PC-3 (cell line): ENCODE results near the gene KDM4C. TPM values are rescaled to one million over a fixed set of nuclear protein-coding genes. Genes with fewer than 3 reads are reported as not detected.

Experiments used
- ATAC-seq: fragments of 200-7000 bp; cut with Tn5 transposase; 2 replicates; pipeline ENCODE4 v1.9.1; 2020; ENCODE audit warnings: mild to moderate bottlenecking, moderate library complexity
- BruUV-seq: library from RNA; stranded (reverse); fragments of 400-500 nt; replicated peaks from 2 replicates; lab custom pipeline; 2021; lab: Mats Ljungman, UMichigan
- CTCF ChIA-PET: fragments of 300-600 bp; sonication (Branson Sonifier 250); formaldehyde crosslinking; loops from one replicate; lab custom pipeline; 2022; ENCODE audit warnings: antibody characterized with exemption; lab: Charles Lee
- POLR2A ChIA-PET: fragments of 300-600 bp; sonication (Branson Sonifier 250); formaldehyde crosslinking; loops from one replicate; lab custom pipeline; 2022; ENCODE audit warnings: antibody characterized with exemption; ENCODE audit not compliant: unreplicated experiment; lab: Charles Lee
- DNase-seq: peaks from one replicate; pipeline ENCODE4 v3.0.0-alpha.2; 2015
- H2AFZ ChIP-seq: fragments of 300-600 bp; sonication (generic); 2 replicates; pipeline ENCODE4 v1.6.0; 2016; ENCODE audit warnings: antibody characterized with exemption, low read length
- H3F3A ChIP-seq: fragments of 300-600 bp; sonication (generic); one replicate; pipeline ENCODE4 v1.6.0; 2017; ENCODE audit warnings: antibody characterized with exemption, low read length, control low read depth, mild to moderate bottlenecking; ENCODE audit not compliant: unreplicated experiment
- H3K27ac ChIP-seq: fragments of 300-600 bp; sonication (generic); 2 replicates; pipeline ENCODE4 v1.5.1; 2016; ENCODE audit warnings: mild to moderate bottlenecking, low read length
- H3K27me3 ChIP-seq: fragments of 300-600 bp; sonication (generic); 2 replicates; pipeline ENCODE4 v1.6.1; 2016; ENCODE audit warnings: low read length, mixed read lengths
- H3K36me3 ChIP-seq: fragments of 300-600 bp; sonication (generic); 2 replicates; pipeline ENCODE4 v1.6.1; 2016; ENCODE audit warnings: low read depth, mixed run types, low read length, mixed read lengths
- H3K4me1 ChIP-seq: fragments of 300-600 bp; sonication (generic); 2 replicates; pipeline ENCODE4 v1.5.1; 2016; ENCODE audit warnings: low read length; ENCODE audit not compliant: insufficient read depth
- H3K4me2 ChIP-seq: fragments of 300-600 bp; sonication (generic); 2 replicates; pipeline ENCODE4 v1.6.0; 2016; ENCODE audit warnings: low read length
- H3K4me3 ChIP-seq: fragments of 300-600 bp; sonication (generic); 2 replicates; pipeline ENCODE4 v1.5.1; 2016; ENCODE audit warnings: mild to moderate bottlenecking, low read length, mixed read lengths
- H3K79me2 ChIP-seq: fragments of 300-600 bp; sonication (generic); 2 replicates; pipeline ENCODE4 v1.6.1; 2017; ENCODE audit warnings: low read length, mixed read lengths
- H3K9ac ChIP-seq: fragments of 300-600 bp; sonication (generic); 2 replicates; pipeline ENCODE4 v1.6.0; 2016; ENCODE audit warnings: mild to moderate bottlenecking, low read length
- H3K9me2 ChIP-seq: fragments of 300-600 bp; sonication (generic); replicated peaks from 2 replicates; pipeline ENCODE4 v1.6.1; 2016; ENCODE audit warnings: mixed run types, low read length, mixed read lengths
- H3K9me3 ChIP-seq: fragments of 300-600 bp; sonication (generic); 2 replicates; pipeline ENCODE4 v1.6.1; 2016; ENCODE audit warnings: low read length, mixed read lengths
- H4K20me1 ChIP-seq: fragments of 300-600 bp; sonication (generic); 2 replicates; pipeline ENCODE4 v1.6.1; 2016; ENCODE audit warnings: low read length, mixed read lengths
- CTCF ChIP-seq: fragments of 300-600 bp; sonication (generic); conservative IDR thresholded peaks from 2 replicates; pipeline ENCODE4 v1.5.1; 2017; ENCODE audit warnings: antibody characterized with exemption, low read depth, mild to moderate bottlenecking, low read length
- EZH2 ChIP-seq: fragments of 300-600 bp; sonication (generic); IDR thresholded peaks from one replicate; pipeline ENCODE4 v1.6.1; 2017; ENCODE audit warnings: antibody characterized with exemption, mild to moderate bottlenecking, low read length; ENCODE audit not compliant: unreplicated experiment
- EZH2phosphoT487 ChIP-seq: fragments of 300-600 bp; sonication (generic); IDR thresholded peaks from 2 replicates; pipeline ENCODE4 v1.6.1; 2018; ENCODE audit warnings: mild to moderate bottlenecking, antibody characterized with exemption, low read length, borderline replicate concordance
- intact Hi-C: fragments of 100-400 bp; cut with micrococcal nuclease; formaldehyde crosslinking; loops from 2 replicates; pipeline ENCODE4 v1.9.0; 2023
- total RNA-seq: library from RNA; depleted of rRNA; stranded (reverse); fragments of >200 nt; gene quantifications from 2 replicates; pipeline ENCODE4 v1.2.3, GENCODE V29; 2014

The KDM4C gene
- total RNA-seq, 1 experiment from 2014 or later = 27.0 TPM

GRCh38 chr9:6997330-6997729 lies 239.6 kb downstream of the KDM4C start:
- ChIA-PET POLR2A (no interaction called here), CTCF (no interaction called here)
- Histone ChIP-seq H2AFZ (no peak overlapping the region), H3K9me2 (no peaks in the 10 kb centered on the region), H3K4me3 (no peak overlapping the region), H3K4me2 (no peak overlapping the region), H3K27me3 (no peaks in the 10 kb centered on the region), H4K20me1 (no peaks in the 10 kb centered on the region), H3K79me2 (no peaks in the 10 kb centered on the region), H3K36me3 (no peaks in the 10 kb centered on the region), H3F3A (no peaks in the 10 kb centered on the region), H3K9me3 (no peaks in the 10 kb centered on the region), H3K27ac (no peak overlapping the region), H3K4me1 (no peaks in the 10 kb centered on the region), H3K9ac (no peak overlapping the region)
- intact Hi-C loops = no loop called here
- ATAC-seq = no peak
- no peak for TF ChIP-seq CTCF
- BruUV-seq = no TSS peak
- no peak for DNase-seq

GRCh38 chr9:6999794-7000193 lies 242.0 kb downstream of the KDM4C start:
- Histone ChIP-seq H3K4me2 (no peak overlapping the region), H3K4me1 (no peaks in the 10 kb centered on the region), H3K27ac (no peak overlapping the region), H4K20me1 (no peaks in the 10 kb centered on the region), H2AFZ (no peak overlapping the region), H3F3A (no peaks in the 10 kb centered on the region), H3K36me3 (no peaks in the 10 kb centered on the region), H3K9me3 (no peaks in the 10 kb centered on the region), H3K4me3 (no peak overlapping the region), H3K9ac (no peak overlapping the region), H3K79me2 (no peaks in the 10 kb centered on the region), H3K9me2 (no peaks in the 10 kb centered on the region), H3K27me3 (no peaks in the 10 kb centered on the region)
- ATAC-seq (no peak), DNase-seq (no peak)
- intact Hi-C loops = no loop called here
- no TSS peak for BruUV-seq
- TF ChIP-seq EZH2phosphoT487 (no peak), CTCF (no peak), EZH2 (no peak)
- POLR2A ChIA-PET = no interaction called here
- CTCF ChIA-PET = no interaction called here

- H3K79me2 ChIP-seq = no peaks in the 10 kb centered on the region
- POLR2A ChIA-PET = no interaction called here
- H4K20me1 ChIP-seq = no peaks in the 10 kb centered on the region
- BruUV-seq = no TSS peak
- H3K4me3 ChIP-seq = no peak overlapping the region
- H3K27ac ChIP-seq = no peak overlapping the region
- H3K9ac ChIP-seq = no peak overlapping the region
- CTCF ChIA-PET = no interaction called here
- no peak overlapping the region for H2AFZ ChIP-seq
- no peaks in the 10 kb centered on the region for H3K9me2 ChIP-seq
- no peaks in the 10 kb centered on the region for H3F3A ChIP-seq
- no peaks in the 10 kb centered on the region for H3K27me3 ChIP-seq
- no peak for TF ChIP-seq EZH2phosphoT487
- TF ChIP-seq EZH2 = no peak
- no peak for TF ChIP-seq CTCF
- H3K36me3 ChIP-seq = no peaks in the 10 kb centered on the region
- H3K4me2 ChIP-seq = no peak overlapping the region
- intact Hi-C loops = no loop called here
- H3K4me1 ChIP-seq = no peaks in the 10 kb centered on the region
- no peaks in the 10 kb centered on the region for H3K9me3 ChIP-seq
- ATAC-seq = no peak
- no peak for DNase-seq
Observed at GRCh38 chr9:7001571-7001970, 243.8 kb downstream of the KDM4C start.
